Caki2 (cell line): ENCODE results near the gene TMF1. TPM values are rescaled to one million over a fixed set of nuclear protein-coding genes. Genes with fewer than 3 reads are reported as not detected.

Source experiments
- DNase-seq: peaks from one replicate; pipeline ENCODE4 v3.0.0-alpha.2; 2015; ENCODE audit warnings: low read depth
- in situ Hi-C: cut with HindIII; loops from 2 replicates; pipeline ENCODE4 v1.10.0; 2016; ENCODE audit warnings: low sequenced_read_pairs, low pct_unique_long_range_greater_than_20kb, mixed read lengths
- total RNA-seq: library from RNA; depleted of rRNA; stranded (reverse); fragments of >200 nt; shearing (Covaris generic); gene quantifications from 2 replicates; pipeline ENCODE4 v1.2.3, GENCODE V29; 2014; ENCODE audit warnings: low replicate concordance; rRNA removed

Gene TMF1
- total RNA-seq, 1 experiment from 2014 or later: 5.7 TPM

- DNase-seq: no peak
- in situ Hi-C loops: no loop called here
Observed at GRCh38 chr3:68997887-68998286, 54.2 kb downstream of the TMF1 start.

DNA sequence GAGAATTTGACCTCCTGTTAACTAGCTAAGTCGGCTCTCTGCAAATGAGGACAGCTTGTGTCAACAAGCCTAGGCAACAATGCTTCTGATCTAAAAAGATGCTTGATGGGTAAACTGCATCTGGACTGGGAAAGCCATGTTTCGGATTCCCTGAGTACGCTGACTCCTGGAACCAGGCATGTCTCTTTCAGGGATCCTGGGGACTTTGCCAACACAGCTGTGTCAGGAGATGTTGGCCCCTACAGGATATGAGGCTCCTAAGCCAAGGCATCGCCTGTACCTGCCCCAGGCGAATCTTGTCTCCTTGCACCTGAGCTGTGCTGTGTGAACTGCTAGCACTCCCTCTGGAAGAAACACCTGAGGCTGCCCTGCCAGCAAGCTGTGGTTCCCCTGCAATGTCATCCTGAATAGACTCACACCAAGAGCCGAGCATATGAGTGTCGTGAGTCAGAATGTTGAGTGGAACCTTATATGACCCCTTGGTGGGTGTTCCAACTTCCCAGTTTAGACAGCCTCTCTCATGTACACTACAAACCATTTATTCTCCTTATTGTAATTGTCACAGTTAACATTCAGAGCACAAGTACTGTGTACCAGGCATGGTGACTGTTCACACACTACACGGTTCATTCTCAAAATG lies 55.7 kb downstream of the TMF1 start:
- in situ Hi-C loops: no loop called here
- DNase-seq: no peak

DNA sequence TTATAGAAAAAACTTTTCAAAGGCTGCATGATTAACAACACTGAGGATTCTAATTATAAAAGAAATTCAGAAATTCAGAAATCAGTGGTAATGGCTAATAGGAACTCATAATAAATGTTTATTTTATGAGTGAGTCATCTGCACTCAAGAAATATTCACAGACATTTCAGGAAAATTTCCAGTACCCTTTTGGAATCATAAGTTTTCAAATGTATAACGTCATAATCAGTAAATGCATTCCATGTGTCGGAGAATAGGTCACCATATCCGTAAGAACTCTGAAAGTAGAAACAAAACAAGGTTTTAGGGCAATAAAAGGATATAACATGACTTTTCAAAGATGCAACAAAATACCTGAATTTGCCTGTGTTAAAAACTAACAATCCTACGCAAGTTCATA lies 63.4 kb downstream of the TMF1 start:
- in situ Hi-C loops: no loop called here
- DNase-seq: no peak

DNA sequence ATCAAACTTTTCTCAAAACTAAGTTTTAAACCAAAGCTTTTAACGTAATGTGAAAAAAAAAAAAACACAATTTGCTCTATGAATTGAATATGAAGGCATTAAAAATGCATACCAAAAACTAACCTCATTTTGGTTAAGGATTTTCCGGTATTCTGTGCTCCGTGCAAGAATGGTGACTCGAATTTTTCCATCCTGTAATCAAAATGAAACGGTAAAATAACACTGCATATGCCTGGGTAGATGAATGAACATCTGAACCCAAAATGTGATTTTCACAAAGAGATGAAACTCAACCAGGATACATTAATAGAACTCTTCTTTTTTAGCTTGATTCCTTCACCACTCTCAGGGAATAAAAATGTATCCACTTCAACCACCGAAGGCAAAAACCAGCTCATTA lies 64.8 kb downstream of the TMF1 start:
- DNase-seq: no peak
- in situ Hi-C loops: no loop called here

GRCh38 chr3:68986496-68987208 lies 65.5 kb downstream of the TMF1 start:
- in situ Hi-C loops: no loop called here
- no peak for DNase-seq

DNA sequence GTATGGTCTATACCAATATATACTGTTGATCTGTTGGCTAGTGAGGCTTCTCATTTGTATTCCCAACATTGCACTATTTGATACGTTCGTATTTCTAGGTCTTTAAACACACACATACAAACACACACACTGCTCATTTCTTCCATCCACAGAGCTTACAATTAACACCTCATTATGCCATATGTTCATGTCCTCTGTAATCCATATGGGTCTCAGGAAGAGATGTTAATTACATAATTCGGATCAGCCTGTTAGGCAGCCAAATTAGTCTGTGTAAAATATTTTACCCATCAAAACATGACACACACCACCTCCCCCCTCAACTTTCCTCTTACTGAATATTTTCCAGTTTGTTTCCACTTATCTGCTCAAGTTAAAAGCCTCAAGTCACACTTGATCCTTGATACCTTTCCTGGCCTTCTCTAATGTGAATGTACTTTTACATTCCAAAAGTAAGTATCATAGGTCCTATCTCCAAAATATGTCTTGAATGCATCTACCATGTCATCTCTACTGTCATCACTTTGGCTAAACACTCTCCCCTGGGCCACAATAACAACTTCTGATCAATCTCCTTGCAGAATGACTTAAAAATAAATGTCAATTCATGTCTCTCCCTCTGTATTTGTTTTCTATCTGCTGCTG lies 66.9 kb downstream of the TMF1 start:
- no peak for DNase-seq

GRCh38 chr3:68984011-68984530 lies 68.1 kb downstream of the TMF1 start:
- in situ Hi-C loops: no loop called here
- DNase-seq: no peak

More for the DNA sequence above, 66.9 kb downstream of the TMF1 start:
- in situ Hi-C loops: no loop called here

DNA sequence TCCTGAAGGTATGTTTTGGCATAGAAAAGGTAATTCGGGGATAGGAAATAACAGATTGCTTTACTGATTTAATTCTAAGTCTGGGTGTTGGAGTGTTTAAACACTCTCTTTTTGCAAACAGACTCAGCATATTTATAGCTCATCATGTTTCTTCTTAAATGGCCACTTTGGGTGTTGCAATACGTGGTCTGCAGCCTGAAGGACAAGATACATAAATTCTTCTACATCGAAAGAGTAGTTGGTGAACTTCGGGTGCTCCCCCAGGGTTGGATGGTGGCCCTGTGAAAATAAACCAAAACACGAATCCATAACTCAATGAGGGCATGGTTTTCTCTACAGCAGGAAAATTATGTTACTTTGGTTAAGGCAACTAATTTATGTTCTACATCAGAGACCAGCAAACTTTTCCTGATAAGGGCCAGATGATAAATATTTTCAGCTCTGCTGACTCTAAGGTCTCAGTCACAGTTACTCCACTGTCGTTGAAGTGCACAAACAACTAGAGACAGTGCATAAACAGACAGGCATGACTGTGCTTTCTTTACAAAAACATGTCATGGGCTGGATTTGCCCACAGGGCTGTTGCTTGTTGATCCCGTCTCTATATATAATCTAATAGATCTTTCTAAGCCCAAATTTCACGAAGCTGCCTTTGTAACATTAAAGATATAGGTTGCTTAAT lies 74.5 kb downstream of the TMF1 start:
- in situ Hi-C loops: no loop called here

DNA sequence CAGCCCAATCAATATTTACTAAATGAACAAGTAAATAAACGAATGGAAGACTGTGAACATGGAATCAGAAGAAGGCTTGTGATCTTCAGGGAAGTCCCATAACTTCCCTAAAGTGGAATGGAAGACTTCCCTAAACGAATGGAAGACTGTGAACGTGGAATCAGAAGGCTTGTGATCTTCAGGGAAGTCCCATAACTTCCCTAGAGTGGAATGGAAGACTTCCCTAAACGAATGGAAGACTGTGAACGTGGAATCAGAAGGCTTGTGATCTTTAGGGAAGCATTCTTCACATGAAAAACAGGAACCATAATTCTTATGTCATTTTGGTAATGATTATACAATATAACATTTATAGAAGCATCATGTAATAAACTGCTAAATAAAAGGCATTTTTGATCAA lies 77.4 kb downstream of the TMF1 start:
- in situ Hi-C loops: no loop called here
- no peak for DNase-seq

More for the DNA sequence above, 74.5 kb downstream of the TMF1 start:
- DNase-seq: no peak

DNA sequence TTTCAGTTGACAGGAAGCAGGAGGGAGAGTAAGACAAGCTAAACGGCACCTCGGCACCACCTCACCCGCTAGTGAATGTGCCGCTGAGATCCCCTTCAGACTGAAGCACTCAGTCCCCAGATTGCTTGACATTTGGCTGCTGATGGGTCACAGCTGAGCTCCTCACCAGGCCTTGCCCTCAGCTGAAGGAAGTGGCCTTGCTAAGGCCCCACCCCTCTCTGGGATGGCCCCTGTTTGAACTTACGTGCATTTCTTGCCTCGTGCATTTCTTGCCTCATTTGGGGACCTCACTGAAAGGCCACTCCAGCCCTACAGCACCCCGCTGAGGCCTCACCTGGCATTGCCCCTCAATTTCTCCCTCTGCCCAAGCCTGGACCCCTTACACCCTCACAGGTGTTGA lies 78.5 kb downstream of the TMF1 start:
- in situ Hi-C loops: no loop called here
- DNase-seq: no peak

- in situ Hi-C loops: no loop called here
- peak; percentile 32 for DNase-seq
Observed at GRCh38 chr3:68972358-68972979, 79.7 kb downstream of the TMF1 start.

Other genes starting within 250 kb of the TMF1 start
- gene TAFA4, start 119.8 kb downstream of the TMF1 start, total RNA-seq: not detected in 2 replicates
- gene EOGT, start 38.6 kb downstream of the TMF1 start, total RNA-seq: 8.5 and 15.0 TPM in 2 replicates
- 47.1 and 56.0 TPM in 2 replicates for gene UBA3, start 28.0 kb upstream of the TMF1 start, total RNA-seq
- 77.1 and 78.4 TPM in 2 replicates for gene ARL6IP5, start 32.6 kb upstream of the TMF1 start, total RNA-seq
- gene LMOD3, start 70.3 kb upstream of the TMF1 start, total RNA-seq: not detected in 2 replicates